ENCODE results near the gene CAMK2B.

Gene CAMK2B

GRCh38 chr7:44224080-44224973 is 101.1 kb downstream of the CAMK2B start:
- H3K4me2 ChIP-seq (ENCODE audit: low read depth, low read length, poor library complexity, severe bottlenecking): no peak overlapping the region
- TF ChIP-seq CTCF (conservative IDR thresholded peaks at IDR 0.05; ENCODE audit: low read length) (no peak), EZH2phosphoT487 (IDR thresholded peaks at IDR 0.05; ENCODE audit: borderline replicate concordance) (no peak)
- no peaks in the 10 kb centered on the region for H3K9me2 ChIP-seq (replicated peaks; ENCODE audit: low read depth, low read length)
- H2AFZ ChIP-seq (ENCODE audit: low read length): no peak overlapping the region
- no peaks in the 10 kb centered on the region for H3K79me2 ChIP-seq (ENCODE audit: insufficient read depth, low read length)
- H3K36me3 ChIP-seq (ENCODE audit: insufficient read depth, low read length): no peaks in the 10 kb centered on the region
- no peak overlapping the region for H3K4me3 ChIP-seq (ENCODE audit: low read length, poor library complexity, severe bottlenecking)
- H3F3A ChIP-seq (ENCODE audit: low read depth): no peaks in the 10 kb centered on the region
- no peaks in the 10 kb centered on the region for H3K9me3 ChIP-seq (ENCODE audit: insufficient read depth, low read depth, low read length)
- no peaks in the 10 kb centered on the region for H3K27me3 ChIP-seq (ENCODE audit: insufficient read depth, low read length, poor library complexity, severe bottlenecking)
- H3K4me1 ChIP-seq (ENCODE audit: insufficient read depth, low read length, poor library complexity, severe bottlenecking): no peaks in the 10 kb centered on the region
- no peaks in the 10 kb centered on the region for H4K20me1 ChIP-seq (ENCODE audit: insufficient read depth, low read length, poor library complexity, severe bottlenecking)
- no peak overlapping the region for H3K9ac ChIP-seq (ENCODE audit: low read depth, low read length, poor library complexity, severe bottlenecking)

- TF ChIP-seq EZH2phosphoT487 (IDR thresholded peaks at IDR 0.05; ENCODE audit: borderline replicate concordance) (no peak), CTCF (conservative IDR thresholded peaks at IDR 0.05; ENCODE audit: low read length) (no peak)
- no peaks in the 10 kb centered on the region for H3K27me3 ChIP-seq (ENCODE audit: insufficient read depth, low read length, poor library complexity, severe bottlenecking)
Observed at GRCh38 chr7:44223362-44224079, 101.9 kb downstream of the CAMK2B start.

GRCh38 chr7:44222776-44223261 is 102.6 kb downstream of the CAMK2B start:
- H3K4me1 ChIP-seq (ENCODE audit: insufficient read depth, low read length, poor library complexity, severe bottlenecking): no peaks in the 10 kb centered on the region
- H3K9ac ChIP-seq (ENCODE audit: low read depth, low read length, poor library complexity, severe bottlenecking): no peak overlapping the region
- no peaks in the 10 kb centered on the region for H3K36me3 ChIP-seq (ENCODE audit: insufficient read depth, low read length)
- no peaks in the 10 kb centered on the region for H3K27me3 ChIP-seq (ENCODE audit: insufficient read depth, low read length, poor library complexity, severe bottlenecking)
- no peak for TF ChIP-seq CTCF (conservative IDR thresholded peaks at IDR 0.05; ENCODE audit: low read length)
- no peak for TF ChIP-seq EZH2phosphoT487 (IDR thresholded peaks at IDR 0.05; ENCODE audit: borderline replicate concordance)
- no peak overlapping the region for H3K4me2 ChIP-seq (ENCODE audit: low read depth, low read length, poor library complexity, severe bottlenecking)
- no peaks in the 10 kb centered on the region for H3F3A ChIP-seq (ENCODE audit: low read depth)
- no peaks in the 10 kb centered on the region for H3K79me2 ChIP-seq (ENCODE audit: insufficient read depth, low read length)
- H3K4me3 ChIP-seq (ENCODE audit: low read length, poor library complexity, severe bottlenecking): no peak overlapping the region
- H4K20me1 ChIP-seq (ENCODE audit: insufficient read depth, low read length, poor library complexity, severe bottlenecking): no peaks in the 10 kb centered on the region
- H2AFZ ChIP-seq (ENCODE audit: low read length): no peak overlapping the region
- no peaks in the 10 kb centered on the region for H3K9me2 ChIP-seq (replicated peaks; ENCODE audit: low read depth, low read length)
- H3K9me3 ChIP-seq (ENCODE audit: insufficient read depth, low read depth, low read length): no peaks in the 10 kb centered on the region

More at GRCh38 chr7:44223362-44224079, 101.9 kb downstream of the CAMK2B start:
- Histone ChIP-seq H3K9ac (ENCODE audit: low read depth, low read length, poor library complexity, severe bottlenecking) (no peak overlapping the region), H3K36me3 (ENCODE audit: insufficient read depth, low read length) (no peaks in the 10 kb centered on the region), H3K9me2 (replicated peaks; ENCODE audit: low read depth, low read length) (no peaks in the 10 kb centered on the region), H3K79me2 (ENCODE audit: insufficient read depth, low read length) (no peaks in the 10 kb centered on the region), H3K4me1 (ENCODE audit: insufficient read depth, low read length, poor library complexity, severe bottlenecking) (no peaks in the 10 kb centered on the region), H4K20me1 (ENCODE audit: insufficient read depth, low read length, poor library complexity, severe bottlenecking) (no peaks in the 10 kb centered on the region), H3K4me2 (ENCODE audit: low read depth, low read length, poor library complexity, severe bottlenecking) (no peak overlapping the region), H3K9me3 (ENCODE audit: insufficient read depth, low read depth, low read length) (no peaks in the 10 kb centered on the region), H3K4me3 (ENCODE audit: low read length, poor library complexity, severe bottlenecking) (no peak overlapping the region), H2AFZ (ENCODE audit: low read length) (no peak overlapping the region), H3F3A (ENCODE audit: low read depth) (no peaks in the 10 kb centered on the region)

Measured in Loucy (cell line).